H1 (cell line): ENCODE data around the gene L3MBTL1. TPM values are rescaled to one million over a fixed set of nuclear protein-coding genes. Genes with fewer than 3 reads are reported as not detected.

ENCODE experiments used
- CTCF ChIA-PET: fragments of 300-600 bp; sonication (Branson Sonifier 250); formaldehyde crosslinking; loops from one replicate; lab custom pipeline; 2021; ENCODE audit not compliant: partially characterized antibody; lab: Charles Lee
- POLR2A ChIA-PET: fragments of 300-600 bp; sonication (Branson Sonifier 250); formaldehyde crosslinking; loops from one replicate; lab custom pipeline; 2021; ENCODE audit warnings: inconsistent platforms; ENCODE audit not compliant: partially characterized antibody; lab: Charles Lee
- DNase-seq, 2 experiments: peaks; one replicate each; pipeline versions ENCODE4 v3.0.0 to v3.0.0-alpha.2; 2010 to 2022; ENCODE audit warnings: low spot score in 2 of 2, low read depth in 1 of 2, mixed read lengths in 1 of 2
- FAIRE-seq: peaks from 2 replicates; lab custom pipeline; 2011; peaks lifted over from hg19 to GRCh38; lab: Jason Lieb, UNC
- H2AFZ ChIP-seq: 2 replicates; pipeline ENCODE4 v1.8.1; 2012; ENCODE audit warnings: low read length, inconsistent platforms
- H2AK5ac ChIP-seq: 2 replicates; pipeline ENCODE4 v1.6.1; 2013; ENCODE audit warnings: low read depth, low read length
- H2BK120ac ChIP-seq: replicated peaks from 2 replicates; pipeline ENCODE3; 2013; ENCODE audit warnings: low read depth, low read length, inconsistent platforms
- H2BK12ac ChIP-seq: 2 replicates; pipeline ENCODE4 v1.6.1; 2013; ENCODE audit warnings: low read depth, low read length
- H2BK15ac ChIP-seq: 2 replicates; pipeline ENCODE4 v1.6.1; 2013; ENCODE audit warnings: low read length
- H2BK20ac ChIP-seq: 2 replicates; pipeline ENCODE4 v1.6.1; 2013; ENCODE audit warnings: low read length
- H2BK5ac ChIP-seq: 2 replicates; pipeline ENCODE4 v1.6.1; 2013; ENCODE audit warnings: low read depth, low read length
- H3K14ac ChIP-seq: 2 replicates; pipeline ENCODE4 v1.6.1; 2013; ENCODE audit warnings: inconsistent platforms; ENCODE audit not compliant: insufficient read length
- H3K18ac ChIP-seq: 2 replicates; pipeline ENCODE4 v1.6.1; 2013; ENCODE audit warnings: low read length; ENCODE audit errors: extremely low read depth
- H3K23ac ChIP-seq: 2 replicates; pipeline ENCODE4 v1.6.1; 2013; ENCODE audit warnings: inconsistent platforms; ENCODE audit not compliant: insufficient read length
- H3K23me2 ChIP-seq: 2 replicates; pipeline ENCODE4 v1.6.1; 2013; ENCODE audit warnings: low read depth, low read length
- H3K27ac ChIP-seq: 2 replicates; pipeline ENCODE4 v1.6.1; 2011; ENCODE audit warnings: low read depth, low read length, inconsistent platforms
- H3K27me3 ChIP-seq, 4 experiments: replicated peaks in 1 of 4; 1 replicate in 1 of 4; 2 replicates in 3 of 4; pipeline versions ENCODE4 v1.6.1 to v1.8.1; 2011 to 2013; ENCODE audit warnings: low read length in 3 of 4, mild to moderate bottlenecking in 3 of 4, inconsistent platforms in 2 of 4, mixed read lengths in 2 of 4, moderate library complexity in 1 of 4; ENCODE audit not compliant: control insufficient read depth in 3 of 4, insufficient read depth in 3 of 4; ENCODE audit errors: extremely low read depth in 1 of 4
- H3K36me3 ChIP-seq, 4 experiments: 2 replicates each; pipeline versions ENCODE4 v1.6.1 to v1.8.1; 2011 to 2013; ENCODE audit warnings: mild to moderate bottlenecking in 4 of 4, low read length in 3 of 4, moderate library complexity in 2 of 4, control low read depth in 1 of 4, inconsistent platforms in 1 of 4; ENCODE audit not compliant: insufficient read depth in 4 of 4, control insufficient read depth in 2 of 4
- H3K4ac ChIP-seq: replicated peaks from 2 replicates; pipeline ENCODE3; 2013; ENCODE audit warnings: low read length, low read depth, mixed read lengths, inconsistent platforms; ENCODE audit not compliant: insufficient read length
- H3K4me1 ChIP-seq, 4 experiments: replicated peaks in 1 of 4; 1 replicate in 1 of 4; 2 replicates in 3 of 4; pipeline versions ENCODE4 v1.6.1 to v1.8.1; 2011 to 2013; ENCODE audit warnings: low read length in 3 of 4, inconsistent platforms in 2 of 4, mixed read lengths in 1 of 4; ENCODE audit not compliant: insufficient read depth in 4 of 4, control insufficient read depth in 3 of 4
- H3K4me2 ChIP-seq, 2 experiments: 2 replicates each; pipeline versions ENCODE4 v1.6.1 to v1.8.1; 2011 to 2013; ENCODE audit warnings: low read depth in 2 of 2, low read length in 2 of 2, control low read depth in 1 of 2, inconsistent platforms in 1 of 2, mild to moderate bottlenecking in 1 of 2; ENCODE audit not compliant: insufficient read depth in 1 of 2
- H3K4me3 ChIP-seq, 4 experiments: fragments of 200-600, 300-600 bp in 1 of 4; sonication (generic), shearing (Covaris generic), sonication (Bioruptor Twin) in 1 of 4; 2 replicates each; pipeline versions ENCODE4 v1.5.1 to v1.8.1; 2011 to 2016; ENCODE audit warnings: low read length in 4 of 4, low read depth in 3 of 4, control low read depth in 2 of 4, inconsistent platforms in 2 of 4, mild to moderate bottlenecking in 2 of 4, mixed read lengths in 1 of 4, moderate library complexity in 1 of 4; ENCODE audit not compliant: insufficient read depth in 2 of 4; ENCODE audit errors: extremely low read depth in 1 of 4
- H3K56ac ChIP-seq: replicated peaks from 2 replicates; pipeline ENCODE3; 2013; ENCODE audit warnings: low read depth, mild to moderate bottlenecking, mixed read lengths, low read length, inconsistent platforms; ENCODE audit not compliant: insufficient read length
- H3K79me1 ChIP-seq: 2 replicates; pipeline ENCODE4 v1.6.1; 2013; ENCODE audit warnings: low read depth, low read length, control low read depth
- H3K79me2 ChIP-seq, 2 experiments: 2 replicates each; pipeline versions ENCODE4 v1.6.1 to v1.8.1; 2012 to 2013; ENCODE audit warnings: low read length in 2 of 2, mild to moderate bottlenecking in 2 of 2, inconsistent platforms in 1 of 2; ENCODE audit not compliant: insufficient read depth in 2 of 2, control insufficient read depth in 1 of 2
- H3K9ac ChIP-seq, 4 experiments: replicated peaks in 1 of 4; 1 replicate in 1 of 4; 2 replicates in 3 of 4; pipeline versions ENCODE4 v1.6.1 to v1.8.1; 2011 to 2013; ENCODE audit warnings: low read depth in 3 of 4, low read length in 3 of 4, control low read depth in 2 of 4, mild to moderate bottlenecking in 2 of 4, moderate library complexity in 2 of 4, inconsistent platforms in 1 of 4; ENCODE audit errors: extremely low read depth in 1 of 4
- H3K9me3 ChIP-seq, 2 experiments: 2 replicates each; pipeline versions ENCODE4 v1.6.1 to v1.8.1; 2012 to 2013; ENCODE audit warnings: mild to moderate bottlenecking in 2 of 2, moderate library complexity in 2 of 2, control low read depth in 1 of 2, inconsistent platforms in 1 of 2, low read depth in 1 of 2, low read length in 1 of 2, mixed read lengths in 1 of 2; ENCODE audit not compliant: insufficient read depth in 2 of 2
- H4K20me1 ChIP-seq, 2 experiments: replicated peaks in 1 of 2; 2 replicates each; pipeline versions ENCODE3 to v1.8.1; 2011 to 2013; ENCODE audit warnings: inconsistent platforms in 2 of 2, low read length in 2 of 2, mild to moderate bottlenecking in 1 of 2; ENCODE audit not compliant: insufficient read depth in 2 of 2, control insufficient read depth in 1 of 2
- H4K5ac ChIP-seq: 2 replicates; pipeline ENCODE4 v1.6.1; 2013; ENCODE audit warnings: low read length, low read depth, mixed read lengths, inconsistent platforms; ENCODE audit not compliant: insufficient read length
- H4K8ac ChIP-seq: 2 replicates; pipeline ENCODE4 v1.8.0; 2013; ENCODE audit warnings: mild to moderate bottlenecking, moderate library complexity, low read length, inconsistent platforms; ENCODE audit not compliant: insufficient read depth; ENCODE audit errors: extremely low read depth
- H4K91ac ChIP-seq: replicated peaks from 2 replicates; pipeline ENCODE3; 2013; ENCODE audit warnings: low read length, mixed read lengths, inconsistent platforms; ENCODE audit not compliant: insufficient read length
- FOSL1 ChIP-seq: IDR thresholded peaks from 2 replicates; pipeline ENCODE4 v1.6.1; 2011; ENCODE audit warnings: mild to moderate bottlenecking, low read depth, low read length, moderate library complexity; ENCODE audit not compliant: insufficient read depth
- JUND ChIP-seq: IDR thresholded peaks from 2 replicates; pipeline ENCODE4 v1.6.1; 2011; ENCODE audit warnings: mild to moderate bottlenecking, improper control_type of control experiment, low read length
- POU5F1 ChIP-seq: IDR thresholded peaks from 2 replicates; pipeline ENCODE4 v1.6.1; 2011; ENCODE audit warnings: low read depth, mild to moderate bottlenecking, low read length, moderate library complexity
- SAP30 ChIP-seq: fragments of 300-600 bp; sonication (generic); IDR thresholded peaks from 2 replicates; pipeline ENCODE4 v1.7.1; 2012; ENCODE audit warnings: low read length, moderate library complexity, mild to moderate bottlenecking, inconsistent platforms; ENCODE audit not compliant: insufficient read depth, insufficient replicate concordance
- SP4 ChIP-seq: IDR thresholded peaks from 2 replicates; pipeline ENCODE4 v1.6.1; 2012; ENCODE audit warnings: low read length, inconsistent platforms
- WGBS, 2 experiments: shearing (Covaris generic) in 1 of 2; methylation state at CpG; one replicate each; pipeline versions ENCODE4 v1.1.6 to v1.1.7; 2013 to 2015; ENCODE audit warnings: low lambda C conversion rate in 2 of 2, mixed read lengths in 2 of 2, inconsistent platforms in 1 of 2, low coverage in 1 of 2, missing lambda C conversion rate in 1 of 2; ENCODE audit not compliant: insufficient replicate concordance in 2 of 2, insufficient coverage in 1 of 2, insufficient read length in 1 of 2; ENCODE audit errors: extremely low coverage in 1 of 2, missing lambda C conversion rate in 1 of 2; 5-methylcytosine and 5-hydroxymethylcytosine counted together
- polyA plus RNA-seq, 7 experiments: library from polyadenylated mRNA; depleted of rRNA in 3 of 7; stranded (reverse) in 5 of 7; unstranded in 2 of 7; fragments of >200 nt in 5 of 7; fragments of 200-250 nt in 2 of 7; gene quantifications; 1 replicate in 5 of 7; 2 replicates in 1 of 7; 4 replicates in 1 of 7; pipeline versions ENCODE4 v1.2.1 to v1.2.3, GENCODE V29; 2011 to 2013; ENCODE audit warnings: missing spikeins in 2 of 7, mixed read lengths in 2 of 7
- total RNA-seq: library from RNA; stranded (reverse); fragmentation: NEBNext Ultra II Directional; extraction: Animal tissue kit (Norgen Biotek cat#: 25700); gene quantifications from 2 replicates; pipeline ENCODE4 v1.2.1, GENCODE V29; 2021

Gene L3MBTL1
- total and polyA plus RNA-seq, 2 of the 8 experiments (the other 6 are each of a cell fraction or from before 2014, with no cell fraction given), result 11.9 to 17.0 TPM

DNA sequence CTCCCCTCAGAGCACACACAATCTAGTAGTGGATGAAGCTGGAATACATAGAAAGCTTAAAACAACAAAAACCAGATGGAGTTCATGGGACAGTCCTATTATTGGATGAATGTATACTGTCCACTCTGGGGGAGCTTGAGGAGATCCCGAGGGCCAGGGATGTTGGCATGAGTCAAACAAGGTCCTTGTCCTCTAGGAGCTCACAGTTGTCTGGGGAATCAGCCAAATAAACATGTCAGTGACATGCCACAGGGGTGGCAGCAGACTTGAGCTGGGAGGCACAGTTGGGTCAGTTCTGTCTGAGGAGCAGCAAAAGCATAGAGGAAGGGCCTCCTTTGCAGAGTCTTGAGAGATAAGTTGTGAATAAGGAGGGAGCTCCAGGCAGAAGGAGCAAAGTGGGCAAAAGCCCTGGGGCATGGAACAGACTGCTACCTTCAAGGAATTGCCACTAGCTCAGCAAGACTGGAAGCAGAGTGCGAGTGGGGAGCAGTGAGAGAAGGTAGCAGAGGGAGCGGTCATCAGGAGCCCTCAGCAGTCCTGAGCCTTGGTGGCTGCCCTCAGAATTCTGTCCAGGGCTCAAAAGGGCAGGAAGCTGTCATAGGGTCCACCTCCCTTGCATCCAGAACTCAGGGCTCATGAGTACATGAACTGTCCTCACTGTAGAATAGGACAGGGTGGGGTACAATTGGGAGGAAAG, 22.1 kb downstream of the L3MBTL1 start:
- no peak for FAIRE-seq
- 96% methylated on average over 3 of the region's 3 CpGs; no CpG with 5 or more reads in 1 of the 2 experiments for WGBS, 2 experiments
- POLR2A ChIA-PET, result interaction anchor here (1.5 to 3.2 kb wide), 3 partner anchors 15 to 72 kb away, joined by 3 to 17 read pairs (median 13); partner anchors contain the start of gene SRSF6

More for the DNA sequence above, 22.1 kb downstream of the L3MBTL1 start:
- H3K23ac ChIP-seq, result no peak overlapping the region
- no peak overlapping the region for H2BK12ac ChIP-seq
- no peak overlapping the region for H3K18ac ChIP-seq
- no peak overlapping the region for H3K14ac ChIP-seq
- H3K23me2 ChIP-seq, result no peaks in the 10 kb centered on the region
- H2BK15ac ChIP-seq, result no peak overlapping the region
- no peak overlapping the region for H3K4me3 ChIP-seq
- CTCF ChIA-PET, result interaction anchor here (1.5 to 7.3 kb wide), 3 partner anchors 9 to 80 kb away, joined by 3 to 54 read pairs (median 5); no protein-coding TSS in a partner anchor
- H4K91ac ChIP-seq, result no peak overlapping the region
- H2BK5ac ChIP-seq, result no peak overlapping the region
- H2BK20ac ChIP-seq, result no peak overlapping the region
- no peak overlapping the region for H4K5ac ChIP-seq
- no peak overlapping the region for H2AFZ ChIP-seq
- no peaks in the 10 kb centered on the region; a peak in 1 of 8 replicates for H3K36me3 ChIP-seq
- no peak overlapping the region for H3K9ac ChIP-seq
- peak overlapping the region; percentile 35; the same call in 1 of the 2 replicates for H4K8ac ChIP-seq
- DNase-seq, result no peak
- H2AK5ac ChIP-seq, result no peak overlapping the region
- H3K79me2 ChIP-seq, result no peaks in the 10 kb centered on the region
- H4K20me1 ChIP-seq, result peaks cover 2 to 4% of the 10 kb centered on the region in 2 experiments
- no peak overlapping the region for H3K27ac ChIP-seq
- no peak overlapping the region for H3K4me2 ChIP-seq
- no peak overlapping the region for H3K4ac ChIP-seq
- H3K79me1 ChIP-seq, result 0 out of 2 replicates have a peak, but pooled peaks cover 2% of the 10 kb centered on the region
- H3K9me3 ChIP-seq, result no peaks in the 10 kb centered on the region
- TF ChIP-seq SP4, result no peak
- no peak for TF ChIP-seq SAP30
- no peak for TF ChIP-seq FOSL1
- TF ChIP-seq JUND, result no peak
- TF ChIP-seq POU5F1, result no peak
- no peak overlapping the region for H2BK120ac ChIP-seq
- H3K27me3 ChIP-seq, result no peaks in the 10 kb centered on the region
- H3K4me1 ChIP-seq, result no peaks in the 10 kb centered on the region
- H3K56ac ChIP-seq, result no peak overlapping the region
